Suppressor macrophage (primary cell): ENCODE measurements around the gene OR2J3.
A peak's percentile ranks its signal among the peaks of the same experiment; 100 is the strongest.
"Not testable (repeated sequence)": the region's sequence is repeated elsewhere in the genome, so short reads cannot be mapped to it uniquely, and the experiment has no call there.

ENCODE experiments used
- DNase-seq, 4 experiments: peaks; one replicate each; pipeline ENCODE4 v3.0.0-alpha.2; 2020 to 2022
- total RNA-seq, 17 experiments: gene quantifications; one replicate each; lab custom pipeline; 2026; ENCODE audit warnings: mixed read lengths in 6 of 17, inconsistent platforms in 3 of 17; lab: John Stamatoyannopoulos, UW

The OR2J3 gene
- total RNA-seq, result 0 to 1.3 (median 0) reads per million in 17 experiments

DNA sequence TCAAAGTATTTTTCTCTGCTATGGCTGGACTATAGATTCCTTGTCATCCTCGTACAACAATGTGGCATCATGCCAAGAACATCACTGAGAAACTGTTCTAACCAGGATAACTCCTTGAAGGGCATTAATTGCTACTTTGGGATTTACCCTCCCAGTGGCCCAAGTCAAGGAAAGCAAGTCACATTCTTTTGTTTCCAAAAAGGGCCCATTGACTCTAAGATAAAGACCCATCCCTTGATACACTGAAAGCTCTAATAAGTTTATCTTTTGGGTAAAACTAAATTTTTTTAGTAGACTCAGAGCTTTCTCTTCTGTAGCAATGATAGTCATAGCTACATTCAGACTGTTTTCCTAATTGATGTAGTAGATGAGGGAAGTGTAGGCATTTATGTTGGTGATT, at the start of gene OR2J3:
Gene OR2J3 (plus strand): TSS at position 301 of the 400 bp plus-strand sequence. CDS start 3,833 bp downstream, outside the sequence.
- no peak for DNase-seq

GRCh38 chr6:29071831-29072723, 35.8 kb upstream of the OR2J3 start:
- DNase-seq, result peak; percentile 21 to 47 (median 39)

DNA sequence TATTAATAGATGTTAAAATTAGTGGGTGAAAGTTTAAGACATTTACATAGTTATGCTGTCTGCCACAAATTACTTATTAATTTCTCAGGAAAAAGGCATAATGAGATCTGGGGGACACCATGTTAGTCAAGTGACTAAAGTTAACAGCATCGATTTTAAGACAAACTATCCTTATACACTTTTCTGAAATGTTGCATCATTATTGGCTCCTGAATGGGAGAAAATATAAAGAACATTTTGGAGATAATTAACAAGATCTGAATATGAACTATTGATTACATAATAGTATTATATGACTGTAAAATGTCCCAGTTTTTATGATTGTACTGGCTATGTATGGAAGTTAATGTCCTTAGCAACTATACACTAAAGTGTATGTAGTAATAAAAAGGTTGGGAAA, 28.7 kb upstream of the OR2J3 start:
- DNase-seq, result no peak

- DNase-seq, result no peak
Measured at GRCh38 chr6:29081312-29081711, 26.5 kb upstream of the OR2J3 start.

GRCh38 chr6:29082457-29082856, 25.4 kb upstream of the OR2J3 start:
- DNase-seq, result no peak

GRCh38 chr6:29087213-29087612, 20.6 kb upstream of the OR2J3 start, which contains the start of gene OR2B3:
Gene OR2B3 (minus strand): TSS chr6:29087313. CDS start chr6:29087248, 65 bp downstream.
- no peak for DNase-seq

- DNase-seq, result no peak
Measured at GRCh38 chr6:29092957-29093356, 14.9 kb upstream of the OR2J3 start.

GRCh38 chr6:29097803-29098202, 10.1 kb upstream of the OR2J3 start:
- DNase-seq, result no peak

- DNase-seq, result no peak
Measured at GRCh38 chr6:29099190-29099589, 8.7 kb upstream of the OR2J3 start, which contains the start of gene OR2J1. Gene OR2J1 (plus strand): TSS chr6:29099490. CDS start chr6:29100943, 1,453 bp downstream.

DNA sequence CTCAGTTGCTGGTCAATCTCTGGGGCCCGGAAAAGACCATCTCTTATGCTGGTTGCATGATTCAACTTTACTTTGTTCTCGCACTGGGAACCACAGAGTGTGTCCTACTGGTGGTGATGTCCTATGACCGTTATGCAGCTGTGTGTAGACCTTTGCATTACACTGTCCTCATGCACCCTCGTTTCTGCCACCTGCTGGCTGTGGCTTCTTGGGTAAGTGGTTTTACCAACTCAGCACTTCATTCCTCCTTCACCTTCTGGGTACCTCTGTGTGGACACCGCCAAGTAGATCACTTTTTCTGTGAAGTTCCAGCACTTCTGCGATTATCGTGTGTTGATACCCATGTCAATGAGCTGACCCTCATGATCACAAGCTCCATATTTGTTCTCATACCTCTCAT, 4.3 kb downstream of the OR2J3 start:
- no peak for DNase-seq

DNA sequence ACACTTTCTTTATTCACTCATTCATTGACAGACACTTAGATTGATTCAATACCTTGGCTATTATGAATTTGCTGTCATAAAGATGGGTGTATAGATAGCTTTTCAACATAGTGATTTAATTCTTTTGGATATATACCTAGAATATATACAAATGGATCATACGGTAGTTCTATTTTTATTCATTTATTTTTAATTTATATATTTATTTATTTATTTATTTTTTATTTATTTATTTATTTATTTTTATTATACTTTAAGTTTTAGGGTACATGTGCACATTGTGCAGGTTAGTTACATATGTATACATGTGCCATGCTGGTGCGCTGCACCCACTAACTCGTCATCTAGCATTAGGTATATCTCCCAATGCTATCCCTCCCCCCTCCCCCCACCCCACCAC, 7.1 kb downstream of the OR2J3 start:
- DNase-seq, result not testable (repeated sequence)

- DNase-seq, result no peak
Measured at GRCh38 chr6:29129326-29130012, 21.6 kb downstream of the OR2J3 start.

DNA sequence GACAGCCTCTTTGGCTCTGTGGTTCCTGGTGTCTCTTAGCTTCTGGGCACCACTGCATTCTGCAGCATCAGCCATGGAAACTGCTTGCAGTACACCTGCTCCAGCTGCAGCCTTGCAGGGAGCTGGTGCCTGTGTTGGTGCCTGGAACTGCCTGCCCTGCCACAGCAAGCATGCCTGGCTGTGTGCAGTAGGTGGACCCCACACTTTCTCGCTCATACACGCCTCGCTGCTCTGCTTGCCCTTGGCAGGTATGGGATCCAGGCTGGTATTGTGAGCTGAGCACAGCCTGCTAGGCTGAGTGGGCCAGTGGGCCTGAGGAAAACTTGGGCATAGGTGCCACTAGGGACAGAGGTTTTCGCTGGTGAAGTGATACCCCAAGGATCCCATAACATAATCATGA, 22.8 kb downstream of the OR2J3 start:
- DNase-seq, result no peak

- DNase-seq, result no peak
Measured at GRCh38 chr6:29131691-29132090, 23.8 kb downstream of the OR2J3 start.

DNA sequence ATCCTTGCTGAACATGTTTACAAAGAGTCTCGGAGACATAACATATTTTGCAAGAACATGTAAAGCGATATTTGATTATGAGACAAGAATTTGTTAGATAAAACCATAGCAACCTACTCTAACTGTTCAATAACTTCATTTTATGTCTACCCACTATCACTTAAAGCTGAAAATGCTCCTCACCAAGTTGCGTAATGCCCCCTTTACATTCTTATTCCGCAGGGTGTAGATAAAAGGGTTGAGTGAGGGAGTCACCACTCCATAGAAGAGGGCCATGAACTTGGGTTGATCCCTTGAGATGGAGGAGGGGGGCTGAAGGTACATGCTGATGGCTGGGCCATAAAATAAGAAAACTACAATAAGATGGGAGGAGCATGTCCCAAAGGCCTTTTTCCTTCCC, 29.9 kb downstream of the OR2J3 start:
- DNase-seq, result no peak

DNA sequence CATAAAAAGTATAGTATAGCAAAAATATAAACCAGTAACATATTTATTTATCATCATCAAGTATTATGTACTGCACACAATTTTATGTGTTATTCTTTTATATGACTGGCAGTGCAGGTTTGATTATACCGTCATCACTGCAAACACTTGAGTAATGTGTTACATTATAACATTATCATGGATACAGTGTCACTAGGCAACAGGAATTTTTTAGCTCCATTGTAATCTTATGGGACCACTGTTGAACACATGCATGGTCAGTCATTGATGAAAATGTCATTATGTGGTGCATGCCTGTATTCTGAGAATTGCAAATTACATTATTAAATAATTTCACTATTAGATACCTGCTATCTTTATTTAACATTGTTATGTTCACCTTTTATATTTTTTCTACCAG, 33.7 kb downstream of the OR2J3 start:
- DNase-seq, result no peak

- DNase-seq, result no peak
Measured at GRCh38 chr6:29142309-29142708, 34.5 kb downstream of the OR2J3 start.

DNA sequence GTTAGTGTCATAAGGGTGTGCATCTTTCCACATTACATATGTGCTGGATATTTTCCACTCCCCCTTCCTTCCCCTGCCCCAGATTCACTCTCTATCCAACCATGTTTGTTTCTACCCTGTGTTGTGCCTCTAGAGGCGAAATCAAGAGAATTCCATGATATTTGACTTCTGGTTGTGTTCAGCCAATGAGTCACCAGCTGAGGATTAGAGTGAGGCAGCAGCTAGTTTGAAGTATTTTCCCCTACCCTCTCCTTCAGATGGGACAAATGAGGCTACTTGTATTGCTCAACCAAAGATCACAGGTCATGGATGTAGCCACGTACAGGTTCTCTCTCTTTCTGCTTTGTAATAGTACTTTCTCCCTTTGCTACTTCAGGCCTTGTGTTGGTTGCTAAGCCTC, 38.3 kb downstream of the OR2J3 start:
- DNase-seq, result no peak

DNA sequence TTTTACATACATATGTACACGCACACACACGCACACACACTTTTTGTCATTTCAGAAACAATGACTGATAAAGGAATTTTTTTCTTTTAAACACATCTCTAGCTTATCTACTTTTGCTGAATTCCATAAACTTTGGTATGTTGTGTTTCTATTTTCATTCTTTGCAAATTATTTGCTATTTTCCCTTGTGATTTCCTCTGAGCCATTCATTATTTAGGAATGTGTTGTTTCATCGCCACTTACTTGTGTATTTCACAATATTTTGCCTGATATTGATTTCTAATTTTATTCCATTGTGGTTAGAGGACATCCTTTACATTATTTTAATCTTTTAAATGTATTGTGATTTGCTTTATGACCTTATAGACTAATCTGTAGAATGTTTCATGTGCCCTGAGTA, 39.2 kb downstream of the OR2J3 start:
- DNase-seq, result no peak

DNA sequence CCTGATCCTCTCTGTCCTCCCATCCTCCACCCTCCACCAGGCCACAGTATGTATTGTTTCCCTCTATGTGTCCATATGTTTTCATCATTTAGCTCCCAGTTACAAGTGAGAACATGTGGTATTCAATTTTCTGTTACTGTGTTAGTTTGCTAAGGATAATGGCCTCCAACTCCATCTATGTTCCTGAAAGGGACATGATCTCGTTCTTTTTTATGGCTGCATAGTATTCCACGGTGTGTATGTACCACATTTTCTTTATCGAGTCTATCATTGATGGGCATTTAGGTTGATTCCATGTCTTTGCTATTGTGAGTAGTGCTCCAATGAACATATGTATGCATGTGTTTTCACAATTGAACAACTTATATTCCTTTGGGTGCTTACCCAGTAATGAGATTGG, 41.6 kb downstream of the OR2J3 start:
- DNase-seq, result not testable (repeated sequence)

- DNase-seq, result no peak
Measured at GRCh38 chr6:29153083-29153482, 45.2 kb downstream of the OR2J3 start.

DNA sequence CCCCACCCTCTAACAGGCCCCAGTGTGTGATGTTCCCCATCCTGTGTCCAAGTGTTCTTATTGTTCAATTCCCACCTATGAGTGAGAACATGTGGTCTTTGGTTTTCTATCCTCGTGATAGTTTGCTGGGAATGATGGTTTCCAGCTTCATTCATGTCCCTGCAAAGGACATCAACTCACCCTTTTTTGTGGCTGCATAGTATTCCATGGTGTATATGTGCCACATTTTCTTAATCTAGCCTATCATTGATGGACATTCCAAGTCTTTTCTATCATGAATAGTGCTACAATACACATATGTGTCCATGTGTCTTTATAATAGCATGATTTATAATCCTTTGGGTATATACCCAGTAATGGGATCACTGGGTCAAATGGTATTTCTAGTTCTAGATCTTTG, 47.3 kb downstream of the OR2J3 start:
- DNase-seq, result not testable (repeated sequence)

GRCh38 chr6:29159922-29160321, 52.1 kb downstream of the OR2J3 start:
- DNase-seq, result not testable (repeated sequence)
